Neural cell (in vitro differentiated cells): ENCODE results near the gene PRPF40B.

Experiments used
- CTCF ChIP-seq: fragments of 450-650 bp; IDR thresholded peaks from 2 replicates; pipeline ENCODE4 v1.5.1; 2014; ENCODE audit warnings: antibody characterized with exemption, mild to moderate bottlenecking, moderate library complexity; ENCODE audit not compliant: poor library complexity, severe bottlenecking
- EZH2 ChIP-seq: fragments of 200-600, 300-800 bp; shearing (Covaris generic), sonication (generic); IDR thresholded peaks from 2 replicates; pipeline ENCODE4 v1.6.1; 2014; ENCODE audit warnings: antibody characterized with exemption, low read length, borderline replicate concordance, mild to moderate bottlenecking; ENCODE audit not compliant: insufficient read depth, poor library complexity, severe bottlenecking
- POLR2AphosphoS5 ChIP-seq: IDR thresholded peaks from 2 replicates; pipeline ENCODE4 v1.6.1; 2012

- TF ChIP-seq CTCF (no peak), EZH2 (no peak), POLR2AphosphoS5 (no peak)
Measured at GRCh38 chr12:49689237-49689636, 65.9 kb downstream of the PRPF40B start.
